DMS53 (cell line): ENCODE results near the gene NPHP4.

Source experiments
- DNase-seq: peaks from one replicate; lab custom pipeline; 2025; lab: John Stamatoyannopoulos, UW

Gene NPHP4

DNA sequence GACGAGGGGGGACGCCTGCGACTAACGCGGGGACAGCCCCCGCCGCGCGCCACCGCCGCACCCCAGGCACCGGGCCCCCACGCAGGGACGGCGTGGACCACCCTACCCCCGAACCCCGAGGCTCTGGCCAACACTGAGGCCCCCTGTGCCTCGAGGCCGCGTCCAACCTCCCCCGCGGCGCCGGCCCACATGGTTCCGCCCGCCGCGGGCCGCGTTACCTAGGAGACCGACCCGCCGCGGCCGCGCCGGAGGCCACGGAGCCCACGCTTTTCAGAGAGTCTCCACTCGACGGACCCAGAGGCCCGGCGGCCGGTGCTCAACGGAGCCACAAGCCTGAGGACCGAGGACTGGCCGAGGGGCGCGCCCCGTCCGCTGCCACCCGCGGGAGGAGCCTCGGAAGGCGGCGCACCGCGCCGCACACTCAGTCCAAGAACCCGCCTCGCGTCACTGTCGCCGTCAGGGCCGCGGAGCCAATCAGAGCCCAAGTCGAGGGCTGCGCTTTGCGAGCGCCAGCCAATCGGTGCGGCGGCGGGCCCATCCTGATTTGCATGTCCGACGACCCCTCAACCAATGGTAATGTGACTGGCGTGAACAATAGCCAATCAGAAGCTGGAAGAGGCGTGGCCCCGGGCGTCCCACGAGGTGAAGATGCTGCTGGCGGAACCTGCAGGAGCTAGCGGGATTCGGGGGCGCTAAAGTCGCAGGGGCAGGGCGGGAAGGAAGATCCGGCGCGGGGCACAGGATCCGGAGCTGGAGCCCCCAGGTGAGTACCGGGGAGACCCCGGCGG is at the start of gene NPHP4:
Gene NPHP4, minus strand, starts transcription at position 400 of the 788 bp plus-strand sequence. CDS start 6,136 bp downstream, outside the sequence.
- peak; percentile 100 for DNase-seq

DNA sequence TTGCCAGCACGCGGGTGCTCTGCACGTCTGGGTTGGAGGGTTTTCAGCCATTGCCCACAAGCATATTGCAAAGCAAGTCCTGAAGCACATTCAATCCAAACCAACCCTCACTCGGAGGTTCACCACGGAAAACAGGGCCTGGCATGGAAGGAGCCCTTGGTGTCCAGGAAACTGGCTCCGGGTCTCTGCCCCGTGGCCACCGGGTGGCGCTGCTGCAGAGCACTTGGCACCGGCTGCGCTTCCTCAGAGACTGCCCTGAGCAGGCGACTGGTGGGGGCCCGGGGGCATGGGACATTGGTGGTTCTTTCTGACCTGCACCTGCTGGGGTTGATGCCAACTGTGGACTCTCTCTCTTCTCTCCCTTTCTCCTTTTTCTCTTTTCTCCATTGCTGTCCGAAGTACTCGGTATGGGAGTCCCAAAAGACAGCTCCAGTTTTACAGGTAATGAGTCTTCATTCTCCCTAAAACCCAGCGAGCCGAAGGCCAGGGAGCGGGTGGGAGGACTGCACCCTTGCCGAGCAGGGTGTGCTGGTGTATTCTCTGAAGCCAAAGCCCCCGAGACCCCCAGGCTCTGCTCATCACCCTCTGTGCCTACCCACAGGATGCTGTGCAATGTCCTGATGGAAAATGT is 49.3 kb upstream of the NPHP4 start:
- DNase-seq, result peak; percentile 48

DNA sequence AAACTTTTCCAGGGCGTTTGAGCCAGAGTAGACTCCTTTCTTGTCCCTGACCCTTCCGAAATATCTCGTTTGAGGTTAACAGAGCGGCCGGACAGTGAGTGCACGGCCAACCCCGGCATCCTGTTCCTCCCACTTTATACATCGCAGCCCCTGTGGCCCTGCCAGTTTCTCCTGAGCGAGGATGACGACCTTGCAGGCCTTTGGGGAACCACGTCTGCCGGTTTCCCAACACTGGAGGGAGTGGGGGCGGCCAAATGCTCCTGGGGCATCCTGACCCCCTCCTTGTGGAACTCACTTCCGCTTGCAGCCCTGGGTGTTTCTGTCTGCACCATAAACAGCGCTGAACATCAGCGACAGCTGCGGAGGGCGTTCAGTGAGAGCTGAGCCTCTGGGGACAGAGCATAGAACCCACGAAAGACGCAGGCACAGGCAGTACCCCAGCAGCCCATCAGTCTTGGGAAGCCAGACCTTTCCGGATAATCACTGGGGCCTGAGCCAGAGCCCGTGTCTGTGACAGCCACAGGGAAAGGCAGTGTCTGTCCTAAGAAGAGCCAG is 48.7 kb upstream of the NPHP4 start:
- DNase-seq, result no peak

DNA sequence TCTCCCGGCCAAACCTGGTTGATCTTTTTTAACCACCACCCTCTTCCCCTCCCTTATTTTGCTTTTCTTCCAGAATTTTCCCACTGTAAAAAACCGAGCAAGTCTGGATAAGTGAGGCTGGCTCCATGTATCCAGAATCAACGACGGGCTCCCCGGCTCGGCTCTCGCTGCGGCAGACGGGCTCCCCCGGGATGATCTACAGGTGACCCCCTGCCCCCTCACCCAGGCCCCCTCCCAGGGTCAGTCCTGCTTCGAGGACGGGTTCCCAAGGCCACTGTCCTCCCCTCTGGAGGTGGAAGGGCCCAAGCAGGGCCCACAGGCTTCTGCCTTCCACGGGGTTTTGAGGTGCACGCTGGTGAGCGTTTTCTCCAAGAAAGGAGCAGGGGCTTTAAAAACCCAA is 48.2 kb upstream of the NPHP4 start:
- DNase-seq, result no peak

DNA sequence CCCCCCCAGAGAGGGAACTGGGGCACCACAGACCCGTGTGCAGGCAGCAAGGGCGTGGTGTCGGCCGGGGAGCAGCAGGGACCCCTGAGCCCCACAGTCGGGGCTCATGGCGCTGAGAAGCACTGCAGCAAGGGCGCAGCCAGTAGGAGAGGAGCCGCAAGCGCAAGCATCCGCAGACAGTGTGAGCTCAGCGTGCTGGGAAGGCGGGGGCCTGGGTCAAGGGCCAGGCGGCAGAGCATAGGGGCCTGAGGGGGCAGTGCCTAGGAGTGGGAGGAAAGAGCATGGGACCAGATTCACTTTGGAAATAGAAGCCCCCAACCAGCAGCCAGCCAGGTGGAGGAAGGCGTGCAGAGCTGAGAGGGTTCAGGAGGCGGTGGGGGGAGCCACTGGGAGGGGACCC is 46.8 kb upstream of the NPHP4 start:
- no peak for DNase-seq

DNA sequence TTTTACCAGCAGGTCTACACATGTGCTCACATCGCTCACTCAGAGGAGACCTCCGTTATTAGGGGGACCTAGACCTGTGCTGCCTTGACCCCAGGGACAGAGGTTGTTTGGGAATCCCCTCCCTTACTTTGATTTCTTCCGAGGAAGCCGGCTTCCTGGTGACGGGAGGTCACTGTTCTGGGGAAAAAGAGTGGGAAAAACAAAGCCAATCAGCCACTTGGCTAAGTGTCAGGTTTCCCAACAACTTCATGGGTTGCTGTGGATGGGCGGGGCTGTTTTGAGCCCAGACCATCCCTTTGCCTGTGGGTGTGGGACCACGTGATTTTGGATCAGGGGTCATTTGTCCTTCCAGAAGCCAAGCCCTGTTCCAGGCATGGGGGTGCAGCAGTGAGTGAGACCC is 46.4 kb upstream of the NPHP4 start:
- DNase-seq, result no peak

DNA sequence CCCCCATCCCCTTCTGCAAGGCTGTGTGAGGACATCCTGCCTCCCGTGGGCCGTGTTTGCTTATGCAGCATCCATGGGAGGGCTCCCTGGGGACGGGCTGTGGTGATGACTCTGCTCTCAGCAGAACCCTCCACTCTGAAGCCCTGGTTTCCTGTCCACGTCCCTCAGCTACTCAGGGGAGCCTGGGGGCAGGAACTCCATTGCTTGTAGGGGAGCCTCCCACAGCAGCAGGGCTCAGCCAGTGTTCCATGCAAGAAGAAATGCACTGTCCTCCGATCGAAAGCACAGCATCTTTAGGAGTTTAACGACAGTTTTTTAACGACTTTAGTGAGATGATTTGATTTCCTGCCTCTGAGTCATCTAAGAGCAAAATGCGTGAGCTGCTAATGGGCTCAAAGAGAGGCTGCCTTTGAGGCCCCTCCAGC is 45.1 kb upstream of the NPHP4 start:
- DNase-seq, result no peak

DNA sequence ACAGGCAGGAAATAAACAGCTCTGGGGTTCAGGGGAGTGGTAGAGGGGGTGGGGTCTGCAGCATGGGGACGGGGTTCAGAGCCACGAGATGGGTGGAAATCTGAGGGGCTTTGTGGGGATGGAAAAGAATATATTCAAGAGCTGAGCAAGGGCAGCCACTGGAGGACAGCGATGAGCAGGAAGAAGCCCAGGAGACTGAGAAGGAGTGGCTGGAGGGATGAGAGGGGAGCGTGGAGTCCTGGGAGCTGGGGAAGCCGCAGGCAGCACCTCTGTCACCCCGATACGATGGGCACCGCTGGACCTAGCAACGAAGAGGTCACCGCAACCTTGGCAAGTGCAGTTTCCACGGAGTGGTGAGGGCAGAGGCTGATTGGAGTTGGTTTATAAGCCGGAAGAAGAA is 43.5 kb upstream of the NPHP4 start:
- no peak for DNase-seq

DNA sequence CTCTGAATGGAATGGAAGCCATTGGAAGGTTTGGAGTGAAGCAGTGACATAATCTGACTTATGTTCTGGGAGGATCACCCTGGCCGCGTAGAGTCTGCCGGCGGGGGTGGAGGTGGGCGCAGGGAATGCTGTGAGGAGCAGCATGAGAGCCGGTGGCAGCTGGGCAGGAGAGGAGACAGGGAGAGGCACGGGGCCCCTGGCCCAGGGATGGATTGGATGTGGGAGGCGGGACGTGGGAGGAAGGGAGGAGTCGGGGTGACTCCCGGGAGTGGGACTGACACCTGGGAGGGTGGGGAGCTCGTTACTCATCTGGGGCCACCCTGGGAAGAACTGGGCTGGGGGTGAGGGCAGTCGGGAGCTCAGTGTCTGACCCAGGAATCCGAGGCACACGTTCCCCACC is 43.1 kb upstream of the NPHP4 start:
- no peak for DNase-seq

DNA sequence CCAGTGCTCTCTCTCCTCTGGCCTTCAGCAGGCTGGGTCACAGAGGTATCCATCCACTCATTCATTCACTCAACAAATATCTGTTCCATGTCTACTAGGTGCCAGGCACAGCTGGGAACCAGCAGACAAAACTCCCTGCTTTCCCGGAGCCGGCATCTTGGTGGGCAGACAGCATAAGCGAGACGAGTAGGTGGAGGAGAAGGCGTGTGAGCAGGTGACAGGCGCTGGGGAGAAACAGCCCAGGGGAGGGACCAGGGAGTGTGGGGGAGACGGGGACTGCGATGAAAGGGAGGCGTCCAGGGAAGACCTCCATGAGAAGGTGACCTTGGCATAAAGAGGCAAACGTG is 42.5 kb upstream of the NPHP4 start:
- no peak for DNase-seq

DNA sequence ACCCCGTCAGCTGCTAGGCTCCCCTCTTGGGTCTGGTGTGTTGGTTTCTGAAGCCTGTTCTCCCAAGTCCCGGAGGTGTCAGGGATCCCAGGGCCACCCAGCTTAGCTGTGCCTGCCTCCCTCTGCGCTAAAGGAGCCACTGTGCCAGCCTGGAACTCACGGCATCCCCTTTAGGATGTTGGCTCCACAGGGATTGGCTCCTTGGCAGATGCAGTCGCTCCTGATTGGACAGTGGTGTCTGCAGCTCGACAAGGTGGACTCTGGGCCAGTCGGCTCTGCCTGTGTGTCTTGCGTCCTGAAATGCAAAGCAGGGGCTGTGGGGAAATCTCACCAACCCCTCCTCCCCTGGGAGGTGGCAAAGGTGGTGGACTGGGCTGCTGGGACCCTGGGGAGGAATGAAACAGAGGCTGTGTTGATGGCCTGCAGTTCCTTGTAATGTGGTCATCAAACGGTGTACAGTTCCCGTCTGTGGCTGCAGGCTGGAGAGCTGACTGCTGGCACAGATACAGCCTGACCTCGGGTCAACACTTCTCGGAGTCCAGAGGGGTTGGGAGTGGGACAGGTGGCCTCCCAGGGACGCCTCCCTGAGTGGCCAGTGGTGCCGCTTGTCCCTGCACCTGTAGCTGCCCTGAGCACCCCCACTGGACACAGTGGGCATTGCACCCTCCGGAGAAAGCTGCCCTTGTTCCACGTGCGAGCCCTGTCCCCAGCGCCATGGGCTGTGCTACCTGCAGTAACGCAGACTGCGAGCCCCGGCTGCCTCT is 41.9 kb upstream of the NPHP4 start:
- DNase-seq, result peak; percentile 84

DNA sequence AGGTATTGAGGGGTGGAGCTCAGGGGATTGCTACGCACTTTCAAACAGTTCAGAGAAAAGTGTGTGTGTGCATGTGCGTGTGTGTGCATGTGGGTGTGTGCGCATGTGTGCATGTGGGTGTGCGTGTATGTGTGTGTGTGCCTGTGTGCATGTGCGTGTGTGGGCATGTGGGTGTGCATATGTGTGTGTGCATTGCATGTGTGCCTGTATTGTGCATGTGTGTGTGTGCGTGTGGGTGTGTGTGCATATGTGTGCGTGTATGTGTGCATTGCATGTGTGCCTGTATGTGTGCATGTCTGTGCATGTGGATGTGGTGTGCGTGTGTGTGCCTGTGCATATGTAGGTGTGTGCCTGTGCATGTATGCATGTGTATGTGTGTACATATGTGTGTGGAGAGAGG is 40.9 kb upstream of the NPHP4 start:
- no peak for DNase-seq

DNA sequence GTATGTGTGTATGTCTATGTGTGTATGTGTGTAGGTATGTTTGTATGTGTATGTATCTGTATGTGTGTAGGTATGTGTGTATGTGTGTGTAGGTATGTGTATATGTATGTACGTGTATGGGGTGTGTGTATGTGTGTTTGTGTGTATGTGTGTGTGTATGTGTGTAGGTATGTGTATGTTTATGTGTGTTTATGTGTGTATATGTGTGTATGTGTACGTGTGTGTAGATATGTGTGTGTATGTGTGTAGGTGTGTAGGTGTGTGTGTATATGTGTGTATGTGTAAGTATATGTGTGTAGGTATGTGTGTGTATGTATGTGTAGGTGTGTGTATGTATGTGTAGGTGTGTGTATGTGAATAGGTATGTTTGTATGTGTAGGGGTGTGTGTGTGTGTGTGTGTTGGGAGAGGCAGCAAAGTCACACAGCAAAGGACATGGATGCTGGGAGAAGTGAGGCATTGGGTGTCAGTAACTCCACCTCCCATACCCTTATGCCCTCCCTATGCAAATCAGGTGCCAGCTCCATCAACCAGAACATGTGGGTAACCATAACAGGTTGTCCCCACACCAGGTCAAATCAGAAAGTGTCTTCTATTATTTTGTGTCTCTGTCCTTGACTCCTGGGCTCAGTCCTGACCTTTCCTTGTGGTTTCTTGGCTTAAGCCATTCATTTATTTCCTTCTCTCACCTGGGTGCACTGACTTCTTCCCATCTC is 38.5 kb upstream of the NPHP4 start:
- DNase-seq, result no peak

DNA sequence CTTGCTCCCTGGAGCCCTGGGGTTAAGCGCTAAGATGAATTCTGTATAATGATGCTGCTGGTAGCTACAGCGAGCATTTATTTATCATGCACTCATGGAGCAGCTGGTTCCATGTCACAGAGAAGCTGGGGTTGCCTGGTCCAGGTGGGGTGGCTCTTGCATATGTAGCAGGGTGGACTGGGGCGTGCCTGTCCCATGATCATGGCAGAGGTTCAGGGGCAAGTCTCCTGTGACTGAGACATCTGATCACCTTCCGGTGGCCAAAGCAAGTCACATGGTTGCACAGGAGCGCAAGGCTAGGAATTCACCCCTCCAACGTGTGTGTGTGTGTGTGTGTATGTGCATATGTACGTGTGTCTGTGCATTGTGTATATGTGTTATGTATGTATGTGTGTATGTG is 37.9 kb upstream of the NPHP4 start:
- DNase-seq, result no peak

DNA sequence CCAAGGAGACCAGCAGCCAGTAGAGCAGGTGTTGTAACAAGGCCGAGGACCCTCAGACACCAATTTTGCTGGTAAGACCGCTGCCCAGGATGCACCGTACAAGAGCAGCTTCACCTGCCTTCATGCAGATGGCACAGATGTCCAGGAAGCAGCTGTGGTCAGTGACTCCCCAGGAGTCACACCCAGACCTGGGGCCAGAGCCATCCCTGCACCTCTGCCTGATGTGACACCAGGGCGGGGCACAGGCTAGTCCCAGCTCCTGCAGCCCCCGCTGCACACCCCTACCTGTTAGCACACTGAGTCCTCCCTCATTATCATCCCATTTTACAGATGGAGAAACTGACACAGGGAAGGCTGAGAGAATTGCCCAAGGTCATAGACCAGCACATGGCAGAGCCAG is 37.1 kb upstream of the NPHP4 start:
- DNase-seq, result no peak

DNA sequence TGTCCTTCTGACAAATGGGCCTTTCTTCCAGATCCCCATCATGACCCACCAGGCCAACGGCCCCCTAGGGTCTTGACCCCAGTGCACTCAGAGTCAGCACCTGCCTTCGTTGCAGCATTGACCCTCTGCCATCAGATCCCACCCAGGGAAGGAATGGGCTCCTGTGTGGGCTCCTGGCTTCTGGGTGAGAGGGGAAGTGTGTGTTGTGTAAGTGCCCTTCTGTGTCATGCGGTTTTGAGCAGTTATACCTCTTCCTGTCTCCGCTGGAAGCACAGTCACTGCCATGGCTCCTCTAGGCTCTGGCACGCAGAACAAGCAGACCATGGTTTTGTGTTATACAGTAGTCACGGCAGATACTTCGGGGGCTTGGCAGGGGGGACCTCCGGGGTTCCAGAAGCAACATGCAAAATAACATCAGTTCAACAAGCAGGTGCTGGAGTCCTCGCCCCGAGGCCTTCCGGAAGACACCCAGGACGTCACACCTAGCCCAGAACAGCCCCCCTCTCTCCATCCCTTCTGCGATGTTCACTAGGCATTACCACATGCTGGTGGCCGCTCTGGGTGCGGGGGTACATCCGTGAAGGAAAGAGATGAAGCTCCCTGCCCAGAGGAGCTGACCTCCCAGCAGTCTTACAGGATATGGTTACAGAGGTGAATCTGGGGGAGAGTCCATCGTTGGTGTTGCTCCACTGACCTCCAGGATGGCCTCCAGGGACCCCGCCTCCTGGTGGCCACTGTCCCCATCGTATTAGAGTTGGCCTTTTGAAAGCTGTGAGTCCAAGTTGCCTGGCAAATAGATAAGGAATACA is 36.0 kb upstream of the NPHP4 start:
- DNase-seq, result no peak

DNA sequence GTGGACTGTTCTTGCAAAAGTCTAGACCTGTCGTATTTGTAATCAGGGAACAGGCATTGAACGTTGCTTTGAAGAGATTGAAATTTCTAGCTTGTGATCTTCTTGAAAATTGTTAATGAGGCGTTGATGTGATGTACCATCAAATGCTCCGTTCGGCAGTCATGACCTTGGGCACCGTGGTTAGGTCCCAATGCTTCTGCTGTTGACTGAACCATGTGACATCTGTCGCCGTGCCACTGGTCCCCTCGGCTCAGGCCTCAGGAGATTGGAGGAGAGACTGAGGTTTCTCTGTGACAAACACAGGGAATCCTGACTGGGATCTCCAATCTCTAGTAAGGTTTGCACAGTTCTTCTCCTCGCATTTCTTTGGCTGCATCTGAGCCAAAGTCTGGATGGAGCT is 35.4 kb upstream of the NPHP4 start:
- DNase-seq, result no peak

DNA sequence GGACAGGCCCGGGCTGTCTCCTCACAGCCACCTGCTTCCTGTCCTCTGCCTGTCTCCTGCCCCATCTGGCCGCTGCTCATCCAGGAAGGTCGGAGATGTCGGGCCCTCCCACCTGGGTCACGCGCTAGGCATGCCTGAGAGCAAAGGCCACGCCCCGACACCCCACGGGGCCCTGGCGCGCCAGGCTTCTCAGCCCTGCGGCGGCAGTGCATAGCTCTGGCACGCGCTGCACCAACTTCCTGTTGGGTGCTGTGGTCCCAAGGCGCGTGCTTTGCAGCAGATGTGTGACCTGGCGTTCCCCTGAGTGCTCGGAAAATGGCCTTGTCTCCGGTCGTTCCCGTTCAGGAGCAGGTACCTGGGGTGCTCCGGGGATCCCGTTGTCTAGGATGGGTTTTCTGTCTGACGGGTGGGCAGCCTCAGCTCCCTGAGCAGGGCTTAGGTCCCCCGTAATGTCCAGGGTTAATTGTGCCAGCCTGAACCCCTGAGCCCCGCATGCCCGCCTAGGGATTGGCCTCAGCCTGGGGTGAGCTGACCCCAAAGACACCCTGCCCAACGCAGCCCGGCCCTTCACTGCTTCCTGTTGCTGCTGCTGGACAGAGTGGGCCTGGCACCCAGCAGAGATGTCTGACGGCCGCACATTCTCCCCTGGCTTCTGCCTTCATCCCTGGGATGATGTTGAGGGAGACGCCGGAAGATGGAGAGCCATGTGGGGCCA is 34.0 kb upstream of the NPHP4 start:
- DNase-seq, result peak; percentile 99

DNA sequence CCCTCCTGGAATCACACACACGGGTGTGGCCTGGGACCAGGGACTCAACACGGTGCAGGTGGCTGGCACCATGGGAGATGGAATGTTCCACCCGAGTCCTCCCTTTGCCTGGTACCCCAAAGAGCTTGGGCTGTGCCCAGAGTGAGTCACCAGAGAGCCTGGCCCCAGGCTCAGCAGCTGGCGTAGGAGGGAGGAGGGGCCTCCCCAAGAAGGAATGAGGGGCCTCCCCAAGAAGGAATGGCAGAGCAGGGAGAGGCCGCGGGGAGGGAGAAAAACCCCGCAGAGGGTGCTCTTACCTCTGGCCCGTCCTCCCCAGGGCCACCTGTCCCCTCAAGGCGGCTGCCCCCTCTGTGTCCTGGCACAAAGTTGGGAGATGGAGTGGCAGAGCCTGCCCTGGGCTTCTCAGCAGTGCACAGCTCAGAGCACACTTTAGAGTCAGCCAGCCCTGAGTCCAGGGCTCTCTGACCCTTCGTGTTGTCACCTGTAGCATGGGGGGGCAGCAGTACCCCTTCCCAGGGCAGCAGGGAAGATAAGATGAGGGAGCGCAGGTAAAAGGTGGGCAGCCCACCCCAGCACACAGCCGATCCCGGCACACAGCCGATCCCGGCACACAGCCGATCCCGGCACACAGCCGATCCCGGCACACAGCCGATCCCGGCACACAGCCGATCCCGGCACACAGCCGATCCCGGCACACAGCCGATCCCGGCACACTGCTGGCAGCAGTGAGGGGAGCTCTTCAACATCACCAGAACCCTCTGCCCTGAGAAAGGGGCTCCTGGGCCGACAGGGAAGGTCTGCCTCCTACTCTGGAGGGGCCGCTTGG is 33.3 kb upstream of the NPHP4 start:
- DNase-seq, result peak; percentile 75

DNA sequence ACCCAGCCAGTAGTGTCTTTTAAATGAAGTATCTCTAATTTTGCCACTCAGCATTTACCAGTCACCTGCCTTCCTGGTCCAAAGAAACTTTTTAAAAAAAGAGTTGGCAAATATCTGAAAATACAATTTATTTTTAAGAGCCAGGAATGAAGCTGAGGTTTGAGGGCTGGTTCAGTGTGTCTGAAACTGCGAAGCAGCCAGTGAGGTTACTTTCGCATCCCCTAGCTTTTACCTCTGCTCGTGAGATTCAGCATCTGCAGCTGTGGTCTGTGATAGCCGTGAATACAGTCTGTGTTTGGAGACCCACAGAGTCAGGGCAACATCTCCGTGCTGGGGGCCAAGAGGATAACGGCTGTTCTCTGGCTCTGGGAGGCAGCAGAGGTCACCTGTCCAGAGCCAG is 32.2 kb upstream of the NPHP4 start:
- DNase-seq, result no peak
